SK-N-DZ (cell line): Measurements from ENCODE around the gene KDM1B.
A peak's percentile ranks its signal among the peaks of the same experiment; 100 is the strongest.
"Not testable (repeated sequence)": the region's sequence is repeated elsewhere in the genome, so short reads cannot be mapped to it uniquely, and the experiment has no call there.

Source experiments
- DNase-seq: peaks from one replicate; pipeline ENCODE4 v3.0.0-alpha.2; 2015; ENCODE audit warnings: low spot score

The KDM1B gene

GRCh38 chr6:18151391-18151790, 3.8 kb upstream of the KDM1B start:
- DNase-seq, result not testable (repeated sequence)

- no peak for DNase-seq
Observed at GRCh38 chr6:18151801-18152200, 3.4 kb upstream of the KDM1B start.

GRCh38 chr6:18153311-18153703, 1.9 kb upstream of the KDM1B start:
- no peak for DNase-seq

DNA sequence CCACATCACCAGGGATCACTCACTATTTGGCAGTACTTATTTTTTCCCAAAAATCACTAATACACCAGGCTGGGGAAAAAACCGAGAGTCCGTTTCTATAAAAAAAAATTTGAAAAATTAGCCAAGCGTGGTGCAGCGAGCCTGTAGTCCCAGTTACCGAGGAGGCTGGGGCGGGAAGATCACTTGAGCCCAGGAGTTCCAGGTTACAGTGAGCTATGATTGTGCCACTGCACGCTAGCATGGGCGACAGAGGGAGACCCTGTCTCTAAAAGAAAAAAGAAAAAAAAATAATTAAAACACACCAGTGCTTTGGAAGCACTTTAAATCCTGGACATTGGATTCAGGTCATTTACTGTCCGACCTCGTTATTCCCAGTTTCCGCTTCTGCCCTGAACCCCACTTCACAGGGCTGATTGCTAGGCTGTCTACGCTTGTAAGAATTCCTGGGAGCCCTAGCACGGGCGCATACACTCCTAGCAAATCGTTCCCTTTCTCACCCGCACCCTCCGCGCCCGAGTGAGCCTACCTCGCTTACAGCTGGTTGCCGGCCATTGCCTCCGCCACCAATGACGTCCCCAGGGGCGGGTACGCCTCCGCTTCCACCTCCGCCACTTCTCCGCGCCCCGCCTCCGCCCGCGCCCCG, 594 bp upstream of the KDM1B start, which contains the start of gene TPMT:
TPMT (minus strand) TSS at position 571 of the 643 bp plus-strand sequence. CDS start 5,950 bp downstream, outside the sequence.
- DNase-seq, result peak; percentile 93

DNA sequence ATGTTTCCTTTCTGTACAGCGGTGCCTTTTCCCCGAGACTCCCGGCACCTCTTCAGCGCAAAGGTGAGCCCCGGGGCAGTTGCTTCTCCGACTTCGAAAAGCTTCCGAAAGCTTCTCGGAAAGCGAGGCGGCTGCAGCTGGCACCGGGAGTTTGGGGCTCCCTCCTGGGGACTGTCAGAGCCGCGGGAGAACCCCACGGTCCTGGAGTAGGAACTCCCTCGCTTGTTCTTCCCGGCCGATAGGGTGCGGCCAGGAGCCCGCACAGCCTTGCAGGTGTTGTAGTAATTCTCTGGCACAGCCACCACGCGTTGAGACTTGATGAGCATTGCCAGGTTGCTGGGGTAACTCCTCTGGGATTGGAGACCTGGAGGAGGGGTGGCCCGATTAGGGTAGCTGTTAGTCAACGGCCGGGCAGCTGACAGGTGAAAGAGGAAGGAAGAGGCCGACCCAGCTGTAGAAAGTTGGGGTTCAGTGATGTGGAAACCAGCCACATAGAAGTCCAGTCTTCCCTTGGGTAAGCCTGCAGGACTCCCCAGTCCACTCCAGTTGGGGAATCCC, 721 bp downstream of the KDM1B start:
- peak; percentile 71 for DNase-seq

DNA sequence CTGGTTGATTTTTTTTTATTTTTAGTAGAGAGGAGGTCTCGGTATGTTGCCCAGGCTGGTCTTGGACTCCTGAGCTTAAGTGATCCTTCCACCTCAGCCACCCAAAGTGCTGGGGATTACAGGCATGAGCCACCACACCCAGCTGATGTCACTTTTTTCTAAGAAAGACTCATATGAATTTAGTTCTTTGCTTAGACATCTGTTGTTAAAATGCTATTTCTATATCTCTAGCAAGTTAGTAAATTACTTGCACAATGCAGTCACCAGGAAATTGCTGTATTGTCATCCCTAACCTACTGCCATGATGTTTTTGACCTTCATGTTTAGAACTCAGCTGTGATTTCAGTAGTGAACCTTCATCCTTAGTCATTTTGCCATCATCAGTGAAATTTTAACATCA, 5.7 kb downstream of the KDM1B start:
- no peak for DNase-seq

DNA sequence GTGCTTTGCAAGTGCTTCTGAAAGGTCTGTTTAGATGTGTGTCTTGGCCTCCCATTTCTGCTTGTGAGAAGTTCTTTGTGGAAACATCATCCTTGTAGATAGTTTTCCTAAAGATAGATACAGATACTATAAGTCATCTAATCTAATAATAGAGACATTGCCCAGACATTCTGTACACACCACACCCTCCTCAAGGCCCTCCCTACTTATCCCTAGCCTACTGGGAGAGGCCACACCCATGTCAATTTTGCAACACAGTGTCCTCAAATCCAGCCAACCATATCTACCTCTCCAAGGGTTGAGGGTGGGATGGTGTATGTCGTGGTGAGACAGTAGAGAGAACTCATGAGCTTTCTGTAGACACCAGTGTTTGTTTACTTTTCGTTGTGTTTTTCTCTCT, 6.2 kb downstream of the KDM1B start:
- no peak for DNase-seq

DNA sequence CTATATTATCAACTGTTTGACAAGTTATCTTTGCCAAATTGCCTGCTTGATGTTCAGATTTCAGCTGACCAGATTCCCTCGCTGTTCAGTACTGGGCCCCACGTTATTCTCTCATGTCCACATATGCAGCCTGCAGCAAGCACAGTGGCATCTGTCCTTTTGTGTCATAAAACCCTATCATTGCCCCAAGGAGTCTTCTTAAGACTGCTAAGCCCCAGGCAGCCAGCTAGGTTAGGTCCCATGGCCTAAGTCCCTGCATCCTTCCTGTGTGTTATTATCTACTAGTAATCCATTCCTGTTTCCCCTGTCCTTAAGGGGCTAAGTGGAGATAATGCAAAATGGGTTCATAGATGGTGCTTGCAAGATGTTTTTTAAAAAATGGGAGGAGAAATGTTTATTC, 7.2 kb downstream of the KDM1B start:
- DNase-seq, result no peak

DNA sequence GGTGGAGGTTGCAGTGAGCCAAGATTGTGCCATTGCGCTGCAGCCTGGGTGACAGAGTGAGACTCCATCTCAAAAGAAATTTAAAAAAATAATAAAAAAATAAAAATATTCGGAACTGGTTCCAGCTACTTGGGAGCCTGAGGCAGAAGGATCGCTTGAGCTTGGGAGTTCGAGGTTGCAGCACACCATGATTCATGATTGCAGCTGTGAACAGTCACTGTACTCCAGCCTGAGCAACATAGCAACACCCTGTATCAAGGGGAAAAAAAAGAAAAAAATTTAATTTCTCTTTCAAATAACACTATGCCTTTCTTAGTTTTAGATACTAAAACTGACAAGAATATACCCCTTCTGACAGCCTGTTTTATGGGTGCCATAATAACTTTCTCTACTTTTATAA, 10.5 kb downstream of the KDM1B start:
- DNase-seq, result no peak

- no peak for DNase-seq
Observed at GRCh38 chr6:18166312-18167036, 11.3 kb downstream of the KDM1B start.

- no peak for DNase-seq
Observed at GRCh38 chr6:18168264-18168663, 13.0 kb downstream of the KDM1B start.

GRCh38 chr6:18171871-18172270, 16.6 kb downstream of the KDM1B start:
- no peak for DNase-seq

GRCh38 chr6:18176198-18176597, 21.0 kb downstream of the KDM1B start:
- not testable (repeated sequence) for DNase-seq

GRCh38 chr6:18177286-18177965, 22.2 kb downstream of the KDM1B start:
- no peak for DNase-seq

GRCh38 chr6:18178960-18179615, 23.9 kb downstream of the KDM1B start:
- DNase-seq, result no peak

DNA sequence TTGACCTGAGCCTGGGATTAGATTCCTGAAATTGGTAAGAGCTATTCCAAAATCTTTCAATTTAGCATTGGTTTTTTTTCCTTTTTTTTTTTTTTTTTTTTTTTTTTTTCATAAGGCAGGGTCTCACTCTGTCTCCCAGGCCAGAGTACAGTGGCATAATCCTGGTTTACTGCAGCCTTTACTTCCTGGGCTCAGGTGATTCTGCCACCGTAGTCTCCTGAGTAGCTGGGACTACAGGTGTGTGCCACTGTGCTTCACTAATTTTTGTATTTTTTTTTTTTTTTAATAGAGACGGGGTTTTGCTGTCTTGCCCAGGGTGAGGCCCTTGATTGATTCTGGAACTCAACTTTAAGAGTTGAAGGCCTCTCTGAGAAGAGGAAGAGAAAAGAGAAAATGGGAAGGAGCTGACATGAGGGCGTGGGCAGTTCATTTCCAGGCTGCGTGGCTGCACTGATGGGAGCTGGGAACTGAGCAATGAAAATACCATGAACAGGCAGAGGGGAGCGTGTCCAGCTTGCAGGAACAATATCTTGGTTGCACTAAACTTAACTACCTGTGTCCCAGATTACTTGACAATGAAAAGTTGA, 24.6 kb downstream of the KDM1B start:
- DNase-seq, result no peak

DNA sequence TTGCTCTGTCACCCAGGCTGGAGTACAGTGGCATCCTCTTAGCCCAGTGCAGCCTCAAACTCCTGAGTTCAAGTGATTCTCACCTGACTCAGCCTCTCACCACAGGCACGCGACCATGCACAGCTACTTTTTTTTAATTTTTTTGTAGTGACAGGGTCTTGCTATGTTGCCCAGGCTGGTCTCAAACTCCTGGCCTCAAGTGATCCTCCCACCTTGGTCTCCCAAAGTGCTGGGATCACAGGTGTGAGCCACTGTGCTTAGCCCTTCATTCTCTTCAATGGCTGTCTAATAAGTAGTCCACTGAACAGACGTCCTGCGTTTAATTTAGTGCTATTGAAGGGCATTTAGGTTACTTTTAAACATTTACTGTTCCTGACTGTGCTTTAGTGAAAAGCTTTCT, 27.3 kb downstream of the KDM1B start:
- DNase-seq, result no peak

GRCh38 chr6:18183766-18184165, 28.5 kb downstream of the KDM1B start:
- DNase-seq, result no peak

GRCh38 chr6:18185624-18186023, 30.4 kb downstream of the KDM1B start:
- no peak for DNase-seq

DNA sequence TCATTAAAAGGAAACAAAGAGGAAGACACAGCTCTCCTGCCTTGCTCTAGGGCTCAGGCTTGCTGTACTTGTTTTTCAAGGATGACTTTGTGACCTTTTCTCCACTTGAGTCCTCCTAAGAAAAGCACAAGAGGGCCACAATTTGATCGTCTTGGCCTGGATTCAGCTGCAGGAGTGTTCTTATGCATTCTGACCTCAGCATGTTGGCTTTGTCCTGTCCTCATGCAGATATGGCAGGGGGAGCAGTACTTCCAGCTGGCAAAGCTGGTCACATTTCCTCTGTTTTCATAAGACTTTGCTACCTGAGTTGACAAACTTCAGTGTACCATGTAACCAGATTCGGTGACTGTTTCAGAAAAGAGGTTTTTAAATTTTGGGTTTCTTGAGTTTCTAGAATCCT, 30.8 kb downstream of the KDM1B start:
- no peak for DNase-seq

DNA sequence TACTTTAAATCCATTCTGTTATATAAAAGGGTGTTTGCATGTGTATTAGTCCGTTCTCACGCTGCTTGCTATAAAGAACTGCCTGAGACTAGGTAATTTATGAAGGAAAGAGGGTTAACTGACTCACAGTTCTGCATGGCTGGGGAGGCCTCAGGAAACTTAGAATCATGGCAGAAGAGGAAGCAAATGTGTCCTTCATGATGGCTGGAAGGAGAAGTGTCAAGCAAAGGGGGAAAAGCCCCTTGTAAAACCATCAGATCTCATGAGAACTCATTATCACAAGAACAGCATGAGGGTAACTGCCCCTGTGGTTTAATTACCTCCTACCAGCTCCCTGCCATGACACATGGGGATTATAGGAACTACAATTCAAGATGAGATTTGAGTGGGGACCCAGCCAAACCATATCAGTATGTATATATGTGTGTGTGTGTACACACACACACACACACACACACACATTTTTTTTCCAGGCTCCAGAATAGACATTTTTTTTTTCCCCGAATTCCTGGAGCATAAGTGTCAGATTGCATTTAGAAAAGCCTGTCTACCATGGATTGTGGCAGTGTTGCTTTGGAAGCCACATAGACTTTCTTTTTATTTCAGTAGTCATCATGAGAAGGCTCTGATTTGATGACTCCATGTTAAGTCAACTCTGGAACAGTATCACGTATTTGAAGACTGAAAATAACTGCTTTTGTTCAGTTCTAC, 31.5 kb downstream of the KDM1B start:
- DNase-seq, result no peak
